Psoas muscle (tissue), 8 donors: ENCODE results near the gene OTUD7B. TPM values are rescaled to one million over a fixed set of nuclear protein-coding genes. Genes with fewer than 3 reads are reported as not detected.
"Not testable (repeated sequence)": the region's sequence is repeated elsewhere in the genome, so short reads cannot be mapped to it uniquely, and the experiment has no call there.

Experiments
- ATAC-seq, 4 donors: fragments of 200-7000 bp; cut with Tn5 transposase; one replicate each; pipeline ENCODE4 v1.9.1; 2020; ENCODE audit warnings: moderate library complexity in 3 of 4, mild to moderate bottlenecking in 2 of 4
- DNase-seq, 2 donors: peaks; one replicate each; pipeline ENCODE4 v3.0.0-alpha.2; 2020
- H3K27ac ChIP-seq: fragments of 200-600 bp; one replicate; pipeline ENCODE4 v1.8.0; 2022
- H3K27me3 ChIP-seq, 3 donors: fragments of 200-600 bp in 1 of 3; one replicate each; pipeline versions ENCODE4 v1.6.1 to v1.8.0; 2013 to 2022; ENCODE audit warnings: low read length in 2 of 3, mild to moderate bottlenecking in 2 of 3, moderate library complexity in 1 of 3; ENCODE audit not compliant: insufficient read depth in 3 of 3
- H3K36me3 ChIP-seq, 2 donors: fragments of 200-600 bp in 1 of 2; one replicate each; pipeline versions ENCODE4 v1.6.1 to v1.8.0; 2013 to 2022; ENCODE audit warnings: low read depth in 1 of 2, mild to moderate bottlenecking in 1 of 2, moderate library complexity in 1 of 2; ENCODE audit not compliant: insufficient read depth in 1 of 2
- H3K4me1 ChIP-seq: fragments of 200-600 bp; one replicate; pipeline ENCODE4 v1.8.0; 2022
- H3K4me3 ChIP-seq: fragments of 200-600 bp; one replicate; pipeline ENCODE4 v1.8.0; 2022; ENCODE audit warnings: mild to moderate bottlenecking
- H3K9me3 ChIP-seq: fragments of 200-600 bp; one replicate; pipeline ENCODE4 v1.8.0; 2022
- WGBS, 3 donors: extraction: QIAGEN DNeasy Blood & Tissue Kit; methylation state at CpG; one replicate each; pipeline versions ENCODE4 v1.1.6 to v1.1.7; 2013; 5-methylcytosine and 5-hydroxymethylcytosine counted together
- intact Hi-C, 2 donors: fragments of 100-400 bp; cut with DNase I; formaldehyde crosslinking; loops; one replicate each; pipeline versions ENCODE4 v1.11.0 to v1.14.2; 2022
- polyA plus RNA-seq, 3 donors: library from polyadenylated mRNA; stranded (reverse); fragments of 200-250 nt; gene quantifications; one replicate each; pipeline ENCODE4 v1.2.3, GENCODE V29; 2013
- total RNA-seq, 4 donors: library from RNA; stranded (reverse); fragmentation: NEBNext Ultra II Directional in 2 of 4; extraction: Animal tissue kit (Norgen Biotek cat#: 25700) in 2 of 4; gene quantifications; one replicate each; pipeline versions ENCODE4 v1.2.1 to v1.2.4, GENCODE V29; 2021 to 2023
- TF ChIP-seq, protein P1 (sequence below): fragments of 200-600 bp; IDR thresholded peaks from one replicate; pipeline ENCODE4 v1.8.0; 2022; ENCODE audit warnings: antibody characterized with exemption
- donor health status: healthy with polysubstance abuse.
- donor health status: DM: no; HTN: no; CAD: no; lungs with moderate emphysema.
- donor health status: Bipolar disorder and iron deficiency.
- donor health status: healthy.
- donor health status: DM: yes; HTN: yes; CAD: no.
- donor health status: DM: no; HTN: no; CAD: no.
- donor health status: DM: no; HTN: no; CAD: no.
- donor health status: DM: yes; HTN: yes; CAD: no.

OTUD7B gene
- total and polyA plus RNA-seq, 7 donors, result 6.8 to 62.0 (median 47.4) TPM

DNA sequence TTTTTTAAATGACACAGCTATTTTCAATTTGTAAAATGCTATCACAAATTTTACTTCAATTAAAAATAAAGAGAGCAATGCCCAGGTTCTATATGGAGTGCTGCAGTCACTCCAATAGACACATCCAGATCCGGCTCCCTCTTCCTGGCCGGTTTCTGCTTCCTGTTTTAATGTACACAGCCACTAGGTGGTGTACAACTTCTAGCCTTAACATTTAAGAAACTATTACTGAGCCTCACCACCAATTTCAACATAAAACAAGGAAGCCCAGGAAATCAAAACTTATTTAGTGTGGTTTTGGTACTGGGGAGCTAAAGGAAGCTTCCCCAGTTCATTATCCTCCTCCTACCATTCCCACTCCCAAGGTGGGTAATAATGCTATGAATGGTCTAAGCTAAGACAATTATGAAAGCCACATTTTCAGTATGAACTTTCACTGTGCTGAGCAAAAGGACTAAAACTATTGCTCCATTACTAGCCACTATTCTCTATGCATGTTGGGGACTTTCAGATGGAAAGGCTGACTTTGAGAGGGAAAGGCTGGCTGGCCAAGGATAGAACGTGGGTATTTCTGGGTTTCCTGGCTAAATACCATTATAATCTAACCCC lies 48.4 kb downstream of the OTUD7B start:
- no peaks in the 10 kb centered on the region for H3K27me3 ChIP-seq
- DNase-seq (no peak), ATAC-seq (peak; percentile 84 to 91 (median 88))
- H3K9me3 ChIP-seq, result no peaks in the 10 kb centered on the region
- intact Hi-C loops, result loop anchor here (1.0 to 5.0 kb wide), 4 partner anchors 88 to 210 kb away; no protein-coding TSS in a partner anchor
- WGBS, 3 donors, result 24 to 31% (median 25%) methylated on average over 3 of the region's 3 CpGs
- peak overlapping the region; percentile 42 for H3K27ac ChIP-seq
- no peak overlapping the region for H3K4me3 ChIP-seq
- no peaks in the 10 kb centered on the region for H3K4me1 ChIP-seq
- TF ChIP-seq, protein P1, sequence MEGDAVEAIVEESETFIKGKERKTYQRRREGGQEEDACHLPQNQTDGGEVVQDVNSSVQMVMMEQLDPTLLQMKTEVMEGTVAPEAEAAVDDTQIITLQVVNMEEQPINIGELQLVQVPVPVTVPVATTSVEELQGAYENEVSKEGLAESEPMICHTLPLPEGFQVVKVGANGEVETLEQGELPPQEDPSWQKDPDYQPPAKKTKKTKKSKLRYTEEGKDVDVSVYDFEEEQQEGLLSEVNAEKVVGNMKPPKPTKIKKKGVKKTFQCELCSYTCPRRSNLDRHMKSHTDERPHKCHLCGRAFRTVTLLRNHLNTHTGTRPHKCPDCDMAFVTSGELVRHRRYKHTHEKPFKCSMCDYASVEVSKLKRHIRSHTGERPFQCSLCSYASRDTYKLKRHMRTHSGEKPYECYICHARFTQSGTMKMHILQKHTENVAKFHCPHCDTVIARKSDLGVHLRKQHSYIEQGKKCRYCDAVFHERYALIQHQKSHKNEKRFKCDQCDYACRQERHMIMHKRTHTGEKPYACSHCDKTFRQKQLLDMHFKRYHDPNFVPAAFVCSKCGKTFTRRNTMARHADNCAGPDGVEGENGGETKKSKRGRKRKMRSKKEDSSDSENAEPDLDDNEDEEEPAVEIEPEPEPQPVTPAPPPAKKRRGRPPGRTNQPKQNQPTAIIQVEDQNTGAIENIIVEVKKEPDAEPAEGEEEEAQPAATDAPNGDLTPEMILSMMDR, result peak; percentile 83
- H3K36me3 ChIP-seq, result peaks cover 20 to 95% of the 10 kb centered on the region in 2 donors

DNA sequence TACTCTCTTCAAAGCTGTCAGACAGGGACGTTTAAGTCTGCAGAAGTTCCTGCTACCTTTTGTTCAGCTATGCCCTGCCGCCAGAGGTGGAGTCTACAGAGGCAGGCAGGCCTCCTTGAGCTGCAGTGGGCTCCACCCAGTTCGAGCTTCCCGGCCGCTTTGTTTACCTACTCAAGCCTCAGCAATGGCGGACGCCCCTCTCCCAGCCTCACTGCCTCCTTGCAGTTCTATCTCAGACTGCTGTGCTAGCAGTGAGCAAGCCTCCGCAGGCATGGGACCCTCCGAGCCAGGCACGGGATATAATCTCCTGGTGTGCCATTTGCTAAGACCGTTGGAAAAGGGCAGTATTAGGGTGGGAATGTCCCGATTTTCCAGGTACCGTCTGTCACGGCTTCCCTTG lies 53.0 kb downstream of the OTUD7B start:
- H3K4me1 ChIP-seq, H3K4me3 ChIP-seq, DNase-seq, ATAC-seq, H3K27me3 ChIP-seq, H3K27ac ChIP-seq, intact Hi-C loops, H3K9me3 ChIP-seq: not testable (repeated sequence)
- WGBS, 3 donors, result 97 to 99% (median 99%) methylated on average over 14 of the region's 14 CpGs
- H3K36me3 ChIP-seq, result peaks cover 4 to 83% of the 10 kb centered on the region in 2 donors

DNA sequence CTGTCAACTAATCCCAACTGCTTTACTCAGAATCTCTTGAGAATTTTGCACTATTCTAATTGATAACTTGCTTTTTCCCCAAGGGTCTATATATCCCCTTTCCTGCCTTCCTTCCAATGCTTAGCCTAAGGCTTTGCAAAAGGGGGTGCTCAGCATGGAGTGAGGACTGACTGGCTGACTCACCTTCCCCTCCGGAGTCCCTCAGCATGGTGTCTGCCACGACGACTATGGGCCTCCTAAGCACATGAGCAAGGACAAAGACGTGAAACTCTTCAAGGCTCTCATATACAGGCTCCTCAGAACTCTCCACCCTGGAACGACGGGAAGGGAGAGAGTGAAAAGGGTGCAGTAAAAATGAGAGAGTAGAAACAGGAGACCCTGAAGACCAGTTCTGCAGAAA lies 60.6 kb downstream of the OTUD7B start:
- ATAC-seq (no peak), DNase-seq (no peak)
- no peak overlapping the region for H3K27ac ChIP-seq
- no peaks in the 10 kb centered on the region for H3K4me1 ChIP-seq
- no peak overlapping the region for H3K4me3 ChIP-seq
- TF ChIP-seq, protein P1, result no peak
- intact Hi-C loops, result no loop called here
- H3K27me3 ChIP-seq, result no peaks in the 10 kb centered on the region
- peaks cover 4 to 88% of the 10 kb centered on the region in 2 donors for H3K36me3 ChIP-seq
- no peaks in the 10 kb centered on the region for H3K9me3 ChIP-seq
- 75 to 84% (median 78%) methylated on average over 6 of the region's 6 CpGs for WGBS, 3 donors

DNA sequence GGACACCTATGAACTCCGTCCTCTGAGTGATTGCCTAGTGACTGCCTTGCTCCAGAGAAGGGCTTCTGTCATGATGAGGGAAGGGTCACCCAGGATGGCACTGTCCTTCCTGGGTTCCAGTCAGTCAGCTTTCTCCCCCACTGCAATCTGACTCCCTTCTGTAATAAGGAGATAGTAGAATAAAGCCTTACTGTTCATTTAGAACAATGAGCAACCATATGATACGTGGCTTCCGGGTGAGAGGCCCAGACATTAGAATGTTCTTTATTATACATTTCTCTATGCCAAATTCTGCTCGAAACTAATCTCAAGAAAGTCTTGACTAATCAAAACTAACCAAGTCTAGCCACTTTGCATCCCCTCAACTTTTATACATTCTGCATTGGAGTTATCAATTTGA lies 65.3 kb downstream of the OTUD7B start:
- intact Hi-C loops, result no loop called here
- H3K27ac ChIP-seq, result no peak overlapping the region
- H3K4me1 ChIP-seq, result peaks cover under 1% of the 10 kb centered on the region
- ATAC-seq (no peak), DNase-seq (no peak)
- TF ChIP-seq, protein P1, result no peak
- H3K36me3 ChIP-seq, result peaks cover 8 to 69% of the 10 kb centered on the region in 2 donors
- WGBS, 3 donors, result 92 to 96% (median 95%) methylated on average over 4 of the region's 4 CpGs
- no peaks in the 10 kb centered on the region for H3K9me3 ChIP-seq
- no peaks in the 10 kb centered on the region for H3K27me3 ChIP-seq
- H3K4me3 ChIP-seq, result no peak overlapping the region

DNA sequence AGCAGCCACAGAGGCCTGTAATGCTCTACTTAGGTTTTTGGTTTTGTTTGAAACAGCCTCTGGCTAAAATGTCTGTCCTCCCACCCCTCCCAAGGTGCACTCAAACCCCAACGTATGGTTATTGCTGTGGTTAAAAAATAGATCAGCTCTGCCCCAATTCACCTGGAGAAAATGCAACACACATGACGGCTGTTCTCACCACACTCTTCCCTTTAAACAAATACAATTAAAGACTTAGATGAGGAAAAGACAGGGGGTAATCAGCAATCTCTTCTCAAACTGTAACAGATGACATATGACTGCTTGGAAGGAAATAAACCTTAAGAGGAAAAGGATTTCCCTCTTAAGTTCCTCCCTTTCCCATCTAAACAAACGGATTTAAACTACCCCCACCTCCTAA lies 67.6 kb downstream of the OTUD7B start:
- H3K4me1 ChIP-seq, result peaks cover 18% of the 10 kb centered on the region
- H3K9me3 ChIP-seq, result no peaks in the 10 kb centered on the region
- H3K4me3 ChIP-seq, result no peak overlapping the region
- no peak for DNase-seq
- no peaks in the 10 kb centered on the region for H3K27me3 ChIP-seq
- H3K27ac ChIP-seq, result no peak overlapping the region
- H3K36me3 ChIP-seq, result peaks cover 4 to 46% of the 10 kb centered on the region in 2 donors
- TF ChIP-seq, protein P1, result no peak
- intact Hi-C loops, result no loop called here
- no peak for ATAC-seq
- WGBS, 3 donors, result 47 to 54% (median 49%) methylated on average over 3 of the region's 3 CpGs
